Suppressor macrophage treated with lipopolysaccharide for 1 hour (primary cell): ENCODE data around the gene ZFAND3.
"Not testable (repeated sequence)": the region's sequence is repeated elsewhere in the genome, so short reads cannot be mapped to it uniquely, and the experiment has no call there.

ENCODE experiments used
- DNase-seq, 3 donors: peaks; one replicate each; pipeline ENCODE4 v3.0.0-alpha.2; 2020 to 2022

Gene ZFAND3

GRCh38 chr6:38100380-38100779 lies 280.9 kb downstream of the ZFAND3 start:
- no peak for DNase-seq

- no peak for DNase-seq
Observed at GRCh38 chr6:38103921-38104320, 284.4 kb downstream of the ZFAND3 start.

DNA sequence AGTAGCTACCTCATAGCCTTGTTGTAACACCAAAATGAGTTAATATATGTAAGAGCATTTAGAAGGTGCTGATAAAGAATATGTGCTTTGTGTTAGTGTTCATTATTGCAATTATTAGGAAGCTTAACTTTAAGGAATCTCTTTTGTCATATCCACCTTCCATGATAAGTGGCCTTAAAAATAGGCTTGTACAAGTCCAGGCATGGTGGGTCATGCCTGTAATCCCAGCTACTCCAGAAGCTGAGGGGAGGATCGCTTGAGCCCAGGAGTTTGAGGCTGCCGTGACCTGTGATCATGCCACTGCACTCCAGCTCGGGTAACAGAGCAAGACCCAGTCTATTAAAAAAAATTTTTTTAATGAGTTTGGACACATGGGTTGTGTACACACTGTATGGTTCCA lies 285.5 kb downstream of the ZFAND3 start:
- no peak for DNase-seq

GRCh38 chr6:38107073-38107472 lies 287.5 kb downstream of the ZFAND3 start:
- no peak for DNase-seq

- peak in 1 of 3 donors; percentile 4 for DNase-seq
Observed at GRCh38 chr6:38110481-38110971, 291.0 kb downstream of the ZFAND3 start.

DNA sequence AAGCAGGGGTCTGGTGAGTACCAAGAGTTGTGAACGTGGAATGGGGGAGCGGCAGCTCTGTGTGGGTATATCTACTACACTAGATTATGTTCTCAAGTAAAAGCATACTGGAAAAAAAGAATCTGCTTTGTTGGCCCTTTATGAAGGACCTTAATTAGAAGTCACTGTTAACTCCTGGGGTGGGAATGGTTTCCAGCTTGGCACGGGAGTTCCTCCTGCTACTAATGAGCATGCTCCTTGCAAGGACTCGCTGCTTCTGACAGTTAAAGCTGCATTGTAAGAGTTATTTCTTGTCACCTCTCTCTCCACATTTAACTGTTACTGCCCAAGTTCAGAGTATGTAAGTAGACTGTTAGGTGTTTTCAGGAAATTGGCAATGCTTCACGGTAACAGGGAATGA lies 292.7 kb downstream of the ZFAND3 start:
- no peak for DNase-seq

DNA sequence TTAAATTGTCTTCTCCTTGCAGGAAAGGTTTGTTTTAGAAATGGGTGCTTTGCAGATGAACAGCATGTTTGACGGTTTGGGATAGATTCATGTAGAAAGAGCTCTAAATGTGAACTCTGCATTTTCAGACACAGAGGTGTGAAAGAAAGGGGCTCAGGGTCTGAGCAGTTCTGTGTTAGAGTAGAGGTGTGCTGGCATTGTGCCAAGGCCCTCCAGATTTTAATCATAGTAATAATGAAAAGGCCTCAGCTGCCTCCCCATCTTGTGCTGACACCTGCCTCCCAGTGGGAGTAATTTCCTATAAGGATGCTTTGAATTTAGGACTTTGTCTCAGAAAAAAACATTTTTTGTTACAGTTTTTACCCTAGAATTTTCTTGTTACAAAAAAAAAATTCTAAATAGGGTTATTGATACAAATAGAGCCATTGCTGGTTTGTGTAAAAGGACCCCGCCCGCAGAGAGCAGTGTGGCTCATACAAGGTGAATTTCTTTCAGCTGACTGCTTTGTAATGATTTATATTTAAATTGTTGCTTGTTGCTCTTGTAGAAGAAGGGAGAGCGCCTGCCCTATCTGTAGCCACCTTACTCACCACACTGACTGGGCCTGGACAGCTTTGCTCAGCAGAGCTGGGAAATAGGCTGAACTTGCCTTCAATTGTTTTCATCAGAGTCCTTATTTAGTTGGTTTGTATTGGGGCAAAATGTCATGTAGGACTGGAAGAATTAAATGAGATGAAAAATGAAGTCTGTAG lies 294.5 kb downstream of the ZFAND3 start:
- no peak for DNase-seq

DNA sequence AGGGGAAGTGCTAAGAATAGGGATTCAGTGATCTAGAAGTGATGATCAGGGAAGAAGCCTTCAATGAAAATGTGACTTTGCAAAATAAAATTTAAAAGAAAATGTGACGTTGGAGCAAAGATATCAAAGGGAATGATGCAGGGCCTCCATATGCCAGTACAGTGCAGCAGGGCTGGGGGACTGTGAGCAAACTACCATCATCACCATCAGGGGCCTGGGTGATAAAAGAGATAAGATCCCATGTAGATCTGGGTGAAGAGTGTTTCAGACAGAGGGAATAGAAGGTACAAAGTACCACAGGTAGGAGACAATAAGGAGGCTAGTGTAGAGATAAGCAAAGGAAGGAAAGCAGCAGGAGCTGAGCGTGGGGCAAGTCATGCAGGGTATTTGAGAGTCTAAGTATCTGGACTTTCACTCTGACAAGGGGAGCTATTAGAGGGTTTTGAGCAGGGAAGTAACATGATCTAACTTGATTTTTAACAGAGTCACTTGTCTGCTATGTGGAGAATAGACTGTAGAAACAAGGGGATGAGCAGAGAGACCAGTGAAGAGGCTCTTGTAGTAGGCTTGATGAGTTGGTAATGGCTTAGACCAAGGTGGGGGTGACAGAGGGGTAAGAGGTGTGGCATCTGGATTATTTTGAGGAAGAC lies 295.6 kb downstream of the ZFAND3 start:
- no peak for DNase-seq

- DNase-seq = no peak
Observed at GRCh38 chr6:38115626-38116008, 296.1 kb downstream of the ZFAND3 start.

GRCh38 chr6:38116248-38116647 lies 296.7 kb downstream of the ZFAND3 start:
- DNase-seq = no peak

DNA sequence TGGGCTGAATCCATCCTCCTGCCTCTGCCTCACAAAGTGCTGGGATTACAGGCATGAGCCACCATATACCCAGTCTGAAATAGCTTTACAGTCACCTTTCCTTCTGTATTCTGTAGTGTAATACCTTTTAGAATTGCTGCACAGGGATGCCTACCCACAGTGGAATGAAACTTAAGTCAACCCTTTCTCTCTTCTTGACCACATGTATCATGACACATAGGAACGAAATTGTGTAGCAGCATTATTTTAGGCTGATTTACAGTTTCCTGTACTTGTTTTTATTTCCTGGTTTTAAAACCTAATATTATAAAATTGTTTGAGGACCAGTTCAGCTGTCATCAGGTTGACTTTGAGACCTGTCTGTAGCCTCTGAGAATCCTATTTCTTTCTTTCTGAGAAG lies 297.8 kb downstream of the ZFAND3 start:
- no peak for DNase-seq

- DNase-seq = no peak
Observed at GRCh38 chr6:38118791-38119365, 299.4 kb downstream of the ZFAND3 start.

- no peak for DNase-seq
Observed at GRCh38 chr6:38119516-38119915, 300.0 kb downstream of the ZFAND3 start.

DNA sequence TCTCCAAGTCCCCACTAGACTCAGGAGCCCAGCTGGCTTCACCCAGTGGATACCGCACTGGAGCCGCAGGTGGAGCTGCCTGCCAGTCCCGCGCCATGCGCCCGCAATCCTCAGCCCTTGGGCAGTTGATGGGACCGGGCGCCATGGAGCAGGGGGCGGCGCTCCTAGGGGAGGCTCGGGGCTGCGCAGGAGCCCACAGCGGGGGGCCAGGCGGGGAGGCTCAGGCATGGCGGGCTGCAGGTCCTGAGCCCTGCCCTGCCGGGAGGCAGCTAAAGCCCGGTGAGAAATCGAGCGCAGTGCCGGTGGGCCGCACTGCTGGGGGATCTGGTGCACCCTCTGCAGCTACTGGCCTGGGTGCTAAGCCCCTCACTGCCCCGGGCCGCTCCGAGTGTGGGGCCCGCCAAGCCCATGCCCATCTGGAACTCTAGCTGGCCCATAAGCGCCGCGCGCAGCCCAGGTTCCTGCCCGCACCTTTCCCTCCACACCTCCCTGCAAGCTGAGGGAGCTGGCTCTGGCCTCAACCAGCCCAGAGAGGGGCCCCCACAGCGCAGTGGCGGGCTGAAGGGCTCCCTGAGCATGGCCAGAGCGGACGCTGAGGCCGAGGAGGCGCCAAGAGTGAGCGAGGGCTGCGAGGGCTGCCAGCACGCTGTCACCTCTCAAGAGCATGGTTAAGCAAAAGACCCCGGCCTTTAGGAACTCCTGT lies 304.8 kb downstream of the ZFAND3 start:
- DNase-seq = not testable (repeated sequence)

GRCh38 chr6:38127284-38127683 lies 307.8 kb downstream of the ZFAND3 start:
- DNase-seq = no peak

DNA sequence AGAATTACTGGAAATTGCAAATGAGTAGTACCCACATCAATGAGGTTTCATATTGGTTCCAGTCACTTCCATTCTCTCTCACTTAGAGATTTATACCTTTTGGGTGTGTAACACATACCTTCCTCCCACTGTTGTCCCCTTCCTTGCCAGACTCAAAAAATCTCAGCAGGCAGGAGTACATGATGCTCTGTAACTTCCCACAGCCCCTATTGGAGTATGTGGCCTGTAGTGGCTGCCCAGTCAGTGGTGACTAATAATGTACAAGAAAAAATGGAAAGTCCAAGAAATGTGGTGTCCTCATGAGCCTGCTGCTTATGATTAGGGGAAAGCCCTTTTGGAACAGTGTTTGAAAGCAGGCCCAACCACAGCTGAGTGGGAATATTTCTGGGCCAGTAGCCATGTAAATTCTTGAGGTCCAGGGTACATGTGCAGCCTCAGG lies 312.0 kb downstream of the ZFAND3 start:
- peak; percentile 82 to 96 (median 89) for DNase-seq

DNA sequence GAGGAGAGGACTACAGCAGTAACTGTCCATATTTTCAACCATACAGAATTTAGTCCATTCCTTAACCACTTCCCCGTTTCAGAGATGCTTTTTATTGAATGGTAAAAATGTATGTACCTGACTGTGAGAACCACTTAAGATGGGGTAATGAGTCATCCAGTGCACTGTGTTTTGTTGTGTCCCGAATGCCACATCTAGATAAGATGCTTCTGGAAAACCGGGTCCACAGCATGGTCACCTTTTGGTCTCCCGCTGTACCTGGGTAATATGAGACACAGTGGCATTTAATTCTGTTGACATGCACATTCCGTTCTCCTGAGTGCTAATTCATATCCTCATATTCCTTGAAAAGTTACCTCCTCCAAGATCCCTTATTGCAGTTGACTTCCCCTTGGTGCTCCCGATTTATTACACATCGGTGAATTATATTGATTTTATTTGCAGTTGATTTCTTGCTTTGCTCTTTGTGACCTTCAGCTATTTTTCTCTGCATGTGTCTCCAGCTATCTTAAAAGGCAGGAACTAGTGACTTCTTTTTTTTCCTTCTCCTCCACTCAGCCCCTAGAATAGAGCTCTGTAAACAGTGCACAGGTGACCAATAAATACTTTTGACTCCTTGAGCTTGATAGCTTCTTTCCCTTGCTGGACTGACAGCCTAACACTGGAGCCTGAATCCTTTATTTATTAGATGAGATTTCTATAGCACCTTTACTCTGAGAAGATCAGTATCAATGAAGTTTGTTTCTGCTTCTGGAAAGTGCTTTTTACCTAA lies 314.6 kb downstream of the ZFAND3 start:
- no peak for DNase-seq

GRCh38 chr6:38134704-38135088 lies 315.2 kb downstream of the ZFAND3 start:
- no peak for DNase-seq

GRCh38 chr6:38136547-38136946 lies 317.0 kb downstream of the ZFAND3 start:
- no peak for DNase-seq

- DNase-seq = no peak
Observed at GRCh38 chr6:38137608-38138265, 318.2 kb downstream of the ZFAND3 start.

DNA sequence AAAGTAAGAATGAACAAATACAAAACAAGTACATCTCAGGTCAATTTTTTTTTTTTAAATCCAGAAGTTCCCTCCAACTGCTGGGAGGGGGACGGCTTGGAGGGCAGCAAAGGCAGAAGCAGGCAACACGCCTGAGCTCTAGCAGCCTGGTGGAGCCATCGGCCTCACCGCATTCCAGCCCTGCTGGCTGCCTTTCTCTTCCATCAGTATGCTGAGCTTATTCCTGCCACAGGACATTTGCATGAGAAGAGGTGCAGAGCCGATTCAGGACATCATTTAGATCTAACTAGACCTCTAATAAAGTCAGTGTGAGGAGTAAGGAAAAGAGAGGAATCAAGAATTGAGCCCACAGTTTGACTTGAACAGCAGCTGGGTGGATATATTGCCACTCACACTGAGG lies 318.8 kb downstream of the ZFAND3 start:
- no peak for DNase-seq

DNA sequence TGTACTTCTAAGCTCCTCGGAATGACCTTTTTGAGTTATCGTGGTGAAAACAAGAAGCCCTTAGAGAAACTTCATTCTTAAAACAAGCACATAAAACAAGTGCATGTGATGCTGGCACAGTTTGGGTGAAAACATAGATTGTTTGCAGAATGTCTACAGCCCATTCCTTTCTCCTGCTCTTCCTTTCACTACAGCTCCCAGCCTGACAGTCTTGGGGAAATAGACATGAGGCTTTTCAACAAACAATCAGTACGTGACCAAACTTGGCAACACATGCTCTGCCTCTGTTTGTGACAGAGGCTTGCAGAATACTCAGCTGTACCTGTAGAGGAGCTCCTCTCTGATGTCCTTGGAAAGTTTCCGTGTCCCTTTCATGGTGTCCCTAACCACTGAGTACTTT lies 321.6 kb downstream of the ZFAND3 start:
- DNase-seq = no peak
